ENCODE measurements around the gene PRKAB2.
"Not testable (repeated sequence)": the region's sequence is repeated elsewhere in the genome, so short reads cannot be mapped to it uniquely, and the experiment has no call there.

PRKAB2 gene

DNA sequence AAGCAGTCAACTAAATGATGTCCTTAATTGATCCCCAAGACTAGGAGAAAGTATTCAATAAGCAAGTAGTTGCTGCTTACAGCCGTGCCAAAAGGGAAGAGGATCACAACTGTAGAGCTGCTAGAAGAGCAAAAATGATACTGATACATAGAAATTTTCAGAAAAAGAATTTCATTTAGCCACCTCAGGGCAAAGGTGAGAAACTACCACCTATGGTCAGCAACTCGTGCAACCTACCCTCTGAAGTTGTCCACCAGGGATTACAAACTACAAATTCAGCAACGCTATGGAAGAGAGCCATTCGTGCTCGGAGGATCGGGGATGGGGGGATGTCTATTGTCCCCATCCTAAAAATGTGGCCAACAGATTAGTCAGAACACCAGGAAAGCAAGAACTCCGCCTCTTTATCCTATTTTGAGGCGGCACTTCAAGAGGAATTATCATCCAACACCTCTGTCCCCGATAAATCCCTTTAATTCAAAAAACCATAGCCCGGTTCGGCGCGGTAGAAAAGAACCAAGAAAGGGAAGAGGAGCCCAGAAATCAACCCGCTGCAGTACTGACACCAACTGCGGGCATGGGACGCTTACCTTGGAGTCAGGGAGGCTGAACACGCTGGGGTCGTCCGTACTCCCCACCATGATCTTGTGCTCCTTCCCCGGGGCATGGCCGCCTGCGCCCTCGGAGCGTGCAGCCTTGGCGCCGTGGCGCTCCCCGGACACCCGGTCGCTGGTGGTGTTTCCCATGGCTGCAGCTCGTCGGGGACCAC lies 687 bp downstream of the PRKAB2 start:
- no peak for DNase-seq

DNA sequence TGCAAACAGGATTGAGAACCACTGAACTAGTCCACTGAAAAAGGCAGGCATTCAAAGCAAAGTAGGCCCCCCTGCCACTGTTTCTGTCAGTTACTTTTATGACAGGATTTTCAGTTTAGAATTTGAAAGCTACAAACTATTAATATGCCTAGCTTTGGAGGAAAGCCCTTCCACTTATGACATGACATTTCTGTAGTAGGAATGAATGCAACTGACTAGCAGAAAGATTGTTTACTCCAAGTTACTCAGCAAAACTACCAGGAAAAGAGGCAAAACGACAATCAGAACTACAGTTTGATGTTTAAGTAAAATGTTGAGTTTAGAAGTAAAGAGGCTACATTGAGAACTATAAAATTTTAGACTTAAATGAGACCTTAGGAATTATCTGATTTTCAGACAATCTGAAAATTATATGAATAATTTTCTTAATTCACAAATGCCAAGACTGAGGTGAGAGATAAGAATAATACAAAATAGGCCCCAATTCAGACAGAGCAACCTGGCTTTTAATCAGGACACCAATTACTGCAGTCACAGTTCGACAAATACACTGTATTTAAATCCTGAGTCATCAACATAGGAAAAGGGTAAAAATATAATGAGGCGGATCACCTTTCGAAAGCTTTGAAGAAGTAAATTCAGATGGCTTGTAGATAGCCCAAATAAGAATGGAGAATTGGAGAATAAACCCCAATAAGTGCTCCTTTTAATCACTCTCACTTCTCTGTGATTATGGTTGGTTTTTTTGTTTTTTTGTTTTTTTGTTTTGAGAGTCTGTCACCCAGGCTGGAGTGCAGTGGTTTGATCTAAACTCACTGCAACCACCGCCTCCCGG lies 2.2 kb downstream of the PRKAB2 start:
- no peak for DNase-seq

DNA sequence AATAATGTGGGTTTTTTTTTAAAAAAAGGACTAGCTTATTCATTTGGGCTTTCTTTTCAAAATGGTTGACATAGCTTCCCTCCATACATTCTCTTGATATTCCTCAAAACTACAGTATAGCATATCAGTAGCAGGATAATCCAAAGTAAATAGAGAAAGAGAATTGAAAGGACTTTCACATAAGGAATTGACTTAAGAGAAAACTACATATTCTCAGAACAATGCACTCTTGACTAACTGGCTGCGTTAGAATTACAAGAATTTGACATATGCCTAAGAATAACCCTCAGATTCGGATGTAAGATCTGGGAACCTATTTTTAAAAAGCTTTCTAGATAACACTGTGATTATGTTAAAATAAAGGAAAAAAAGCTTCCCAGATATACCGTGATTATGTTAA lies 3.1 kb downstream of the PRKAB2 start:
- DNase-seq, result no peak

DNA sequence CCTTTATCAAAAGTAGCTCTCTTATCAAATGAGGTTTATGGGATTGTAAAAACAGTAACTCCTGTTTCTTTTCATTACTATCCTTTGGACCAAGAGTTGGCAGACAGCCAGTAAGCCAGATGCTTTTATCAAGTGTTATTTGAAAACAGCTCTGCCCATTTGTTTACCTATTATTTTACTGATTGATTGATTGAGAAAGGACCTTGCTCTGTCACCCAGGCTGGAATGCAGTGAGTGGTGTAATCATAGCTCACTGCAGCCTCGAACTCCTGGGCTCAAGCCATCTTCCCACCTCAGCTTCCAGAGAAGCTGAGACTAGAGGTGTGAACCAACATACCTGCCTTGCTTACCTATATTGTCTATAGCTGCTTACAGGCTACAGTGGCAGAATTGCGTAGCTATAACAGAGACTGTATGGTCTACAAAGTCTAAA lies 3.6 kb downstream of the PRKAB2 start:
- DNase-seq, result no peak

DNA sequence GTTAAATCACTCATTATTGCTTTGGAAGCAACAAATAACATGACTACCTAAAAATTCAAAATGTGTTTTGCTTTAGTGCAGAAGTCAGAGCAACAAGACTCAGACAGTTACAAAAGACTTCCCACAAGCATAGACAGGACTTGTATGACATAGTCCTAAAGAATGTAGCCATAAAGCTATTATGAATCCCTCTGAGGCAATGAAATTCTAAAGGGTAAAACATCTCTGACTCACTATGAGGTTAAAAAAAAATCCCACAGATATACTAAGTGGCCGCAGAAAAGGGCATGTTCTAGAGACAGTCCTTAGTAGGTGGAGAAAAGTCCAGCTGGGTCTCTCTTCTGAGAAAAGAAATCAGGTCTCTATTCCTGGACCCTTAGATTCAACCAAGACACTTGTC lies 4.9 kb downstream of the PRKAB2 start:
- DNase-seq, result no peak

DNA sequence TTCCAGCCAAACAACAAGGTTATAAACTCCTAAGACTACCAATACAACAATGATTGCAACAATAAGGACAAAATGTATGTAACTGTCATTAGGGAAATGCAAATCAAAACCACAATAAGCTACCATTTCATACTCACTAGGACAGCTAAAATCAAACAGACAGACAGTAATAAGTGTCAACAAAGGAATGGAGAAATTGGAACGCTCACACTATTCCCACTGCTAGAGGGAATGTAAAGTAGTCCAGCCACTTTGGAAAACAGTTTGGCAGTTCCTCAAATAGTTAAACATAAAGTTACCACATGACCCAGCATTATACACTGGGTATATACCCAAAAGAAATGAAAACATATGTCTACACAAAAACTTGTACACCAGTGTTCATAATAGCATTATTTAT lies 9.3 kb downstream of the PRKAB2 start:
- DNase-seq, result no peak

- DNase-seq, result no peak
Measured at GRCh38 chr1:147162093-147162492, 10.2 kb downstream of the PRKAB2 start.

DNA sequence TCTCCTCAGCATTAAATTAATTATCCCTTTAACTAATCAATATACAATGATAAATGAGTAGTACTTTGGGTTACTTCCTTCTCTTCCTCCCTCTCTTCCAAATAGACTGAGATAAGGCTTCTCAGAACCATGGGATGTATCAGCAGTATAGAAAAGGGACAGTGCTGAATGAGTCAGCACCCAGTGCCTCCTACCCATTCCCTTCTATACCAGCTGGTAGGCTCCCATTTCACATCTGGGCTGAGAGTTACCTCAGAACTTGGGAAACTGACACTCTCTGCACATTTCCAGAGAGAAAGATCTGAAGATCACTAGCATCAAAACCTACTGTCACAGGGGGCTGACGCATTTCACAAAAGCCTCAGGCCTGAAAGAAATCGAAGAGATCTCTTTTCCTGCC lies 15.2 kb downstream of the PRKAB2 start:
- not testable (repeated sequence) for DNase-seq

GRCh38 chr1:147156642-147157041 lies 15.6 kb downstream of the PRKAB2 start:
- DNase-seq, result no peak

DNA sequence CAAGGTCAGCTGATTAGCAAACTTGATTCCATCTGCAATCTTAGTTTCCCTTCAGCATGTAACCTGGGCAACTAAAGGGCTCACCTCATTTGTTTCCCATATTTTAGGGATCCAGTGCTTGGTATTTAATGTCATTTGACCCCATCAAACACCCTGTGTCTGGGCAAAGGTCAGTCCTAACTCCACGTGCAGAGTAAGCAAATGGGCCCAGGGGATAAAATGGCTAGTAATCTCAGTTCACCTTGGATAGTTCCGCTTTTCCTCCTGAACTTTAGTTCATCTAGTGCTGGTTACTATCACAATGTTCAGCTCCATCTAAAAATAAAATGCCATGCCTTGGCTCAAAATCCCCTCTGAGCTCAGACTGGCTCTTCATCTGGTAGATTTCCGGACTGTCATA lies 19.5 kb downstream of the PRKAB2 start:
- DNase-seq, result no peak

- DNase-seq, result no peak
Measured at GRCh38 chr1:147151244-147151643, 21.0 kb downstream of the PRKAB2 start.

GRCh38 chr1:147142886-147143285 lies 29.4 kb downstream of the PRKAB2 start:
- no peak for DNase-seq

- DNase-seq, result not testable (repeated sequence)
Measured at GRCh38 chr1:147130721-147131120, 41.5 kb downstream of the PRKAB2 start.

GRCh38 chr1:147129116-147129873 lies 43.0 kb downstream of the PRKAB2 start:
- no peak for DNase-seq

DNA sequence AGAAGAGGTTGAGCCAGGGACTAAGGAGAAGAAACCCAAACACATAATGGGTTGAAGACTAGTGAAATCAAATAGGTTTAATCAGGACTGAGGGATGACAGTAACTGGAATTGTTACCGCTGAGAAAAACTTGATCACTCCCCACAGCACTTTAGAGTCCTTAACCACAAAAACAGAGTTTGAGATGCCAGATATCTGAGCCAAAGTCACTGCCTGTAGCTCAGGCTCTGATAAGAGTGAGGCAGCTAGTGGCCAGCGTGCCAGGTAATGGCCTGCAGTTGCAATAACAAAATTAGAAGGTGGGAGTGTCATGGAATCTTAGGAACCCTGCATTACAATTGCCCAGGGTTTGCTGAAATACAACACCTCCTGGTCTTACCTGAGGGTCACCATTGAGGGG lies 48.0 kb downstream of the PRKAB2 start:
- DNase-seq, result no peak

DNA sequence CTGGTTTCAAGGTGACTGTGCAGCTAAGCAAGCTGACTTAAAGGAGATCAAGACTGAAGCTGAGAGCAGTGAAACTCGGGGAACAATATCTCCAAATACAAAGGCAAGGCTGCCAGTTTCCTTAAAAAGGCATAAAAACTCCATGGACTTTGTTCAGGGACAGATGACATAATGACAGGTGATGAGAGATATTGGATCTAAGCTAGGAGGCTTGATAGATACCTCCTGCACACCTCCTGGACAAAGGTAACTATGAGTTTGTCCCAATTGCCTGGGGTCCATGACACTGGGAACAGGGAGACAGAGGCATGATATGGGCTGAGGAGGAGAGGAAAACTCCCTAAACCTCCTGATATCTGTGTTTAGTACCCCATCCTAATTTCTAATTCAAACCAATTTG lies 55.2 kb downstream of the PRKAB2 start:
- DNase-seq, result no peak

GRCh38 chr1:147115496-147115895 lies 56.8 kb downstream of the PRKAB2 start:
- no peak for DNase-seq

GRCh38 chr1:147115079-147115478 lies 57.2 kb downstream of the PRKAB2 start:
- not testable (repeated sequence) for DNase-seq

DNA sequence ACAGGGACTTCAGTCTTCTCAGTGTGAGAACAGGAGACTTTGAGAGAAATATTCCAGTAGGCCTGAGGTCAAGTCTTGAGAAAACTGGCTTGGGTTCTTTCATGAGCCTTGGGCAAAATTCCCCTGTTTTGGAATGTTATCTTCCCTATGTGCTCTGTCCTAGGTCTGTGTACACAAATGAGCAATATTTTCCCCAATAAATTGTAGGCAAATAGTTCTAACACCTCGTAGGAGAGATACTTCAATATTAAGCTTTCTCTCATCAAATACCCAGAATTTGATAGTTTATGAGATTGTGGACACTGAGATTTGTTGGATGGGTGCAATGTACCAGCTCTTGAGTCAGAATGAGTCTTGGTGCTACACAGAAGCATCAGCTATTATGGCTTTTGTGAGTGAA lies 57.9 kb downstream of the PRKAB2 start:
- not testable (repeated sequence) for DNase-seq

GRCh38 chr1:147111381-147112130 lies 60.7 kb downstream of the PRKAB2 start:
- DNase-seq, result no peak

- no peak for DNase-seq
Measured at GRCh38 chr1:147110872-147111271, 61.4 kb downstream of the PRKAB2 start.

DNA sequence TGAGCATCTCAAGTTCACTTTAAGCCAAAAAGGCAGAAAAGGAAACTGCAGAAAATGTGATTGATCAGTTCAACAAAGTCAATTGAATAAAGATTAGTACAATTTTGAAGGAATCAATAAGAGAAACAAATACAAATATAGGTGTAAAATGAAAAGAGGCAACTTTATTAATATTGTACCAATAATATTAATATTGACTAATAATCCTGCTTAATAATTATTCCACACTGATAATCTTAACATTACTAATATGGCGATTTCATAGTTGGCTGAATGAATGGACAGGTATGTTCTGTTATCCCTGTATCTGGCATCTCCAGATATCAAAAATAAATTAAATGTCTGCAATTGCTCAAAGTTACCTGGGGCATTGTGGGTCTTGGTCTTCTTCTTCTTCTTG lies 61.8 kb downstream of the PRKAB2 start:
- no peak for DNase-seq

GRCh38 chr1:147109762-147110161 lies 62.5 kb downstream of the PRKAB2 start:
- DNase-seq, result no peak

All from CD4-positive, alpha-beta T cell treated with Interleukin-1 beta for 1 hour (primary cell).